Activated CD4-positive, alpha-beta T cell treated with anti-CD3 and anti-CD28 coated beads, Interleukin-2, Interleukin-6, amounts not matched to agents 100 ng/mL and 50 ng/mL, durations not matched to agents 16 hours and 8 hours (primary cell): ENCODE results near the gene C3AR1.
"Not testable (repeated sequence)": the region's sequence is repeated elsewhere in the genome, so short reads cannot be mapped to it uniquely, and the experiment has no call there.

ENCODE experiments used
- DNase-seq: peaks from one replicate; pipeline ENCODE4 v3.0.0-alpha.2; 2020

The C3AR1 gene

GRCh38 chr12:8057306-8057705 lies 8.9 kb downstream of the C3AR1 start:
- no peak for DNase-seq

DNA sequence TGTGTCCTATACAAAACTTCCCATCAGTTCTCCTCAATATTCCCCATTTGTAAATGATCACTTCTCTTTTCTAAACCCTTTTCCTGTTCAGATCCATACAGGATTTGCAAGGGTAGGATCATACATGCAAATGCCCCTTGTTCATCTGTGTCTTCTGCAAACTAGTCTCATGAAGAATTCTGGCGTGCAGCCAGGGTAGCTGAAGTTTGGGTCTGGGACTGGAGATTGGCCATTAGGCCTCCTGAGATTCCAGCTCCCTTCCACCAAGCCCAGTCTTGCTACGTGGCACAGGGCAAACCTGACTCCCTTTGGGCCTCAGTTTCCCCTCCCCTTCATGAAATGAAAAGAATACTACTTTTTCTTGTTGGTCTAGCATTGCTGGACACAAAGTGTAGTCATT lies 11.3 kb downstream of the C3AR1 start:
- no peak for DNase-seq

DNA sequence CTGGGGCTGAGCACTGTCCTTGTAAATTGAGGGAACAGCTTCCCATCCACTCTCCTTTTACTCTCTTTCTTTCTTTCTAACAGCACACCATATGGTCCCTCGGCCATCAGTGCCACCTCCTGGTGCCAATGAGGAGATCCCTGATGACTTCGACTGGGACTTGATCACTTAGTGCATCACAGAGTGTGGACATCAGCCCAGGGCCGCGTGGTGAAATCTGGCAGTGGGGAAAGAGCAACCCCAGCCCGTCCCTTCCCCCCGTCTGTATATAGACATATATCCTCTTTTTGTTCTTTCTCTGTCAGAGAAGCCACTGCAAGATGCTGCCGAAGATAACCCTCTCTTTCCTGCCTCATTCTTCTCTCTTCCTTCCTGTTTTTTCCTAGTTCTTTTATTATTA lies 13.5 kb downstream of the C3AR1 start:
- DNase-seq, result no peak

- no peak for DNase-seq
Observed at GRCh38 chr12:8050600-8051250, 15.4 kb downstream of the C3AR1 start.

- peak; percentile 20 for DNase-seq
Observed at GRCh38 chr12:8048906-8049305, 17.3 kb downstream of the C3AR1 start.

DNA sequence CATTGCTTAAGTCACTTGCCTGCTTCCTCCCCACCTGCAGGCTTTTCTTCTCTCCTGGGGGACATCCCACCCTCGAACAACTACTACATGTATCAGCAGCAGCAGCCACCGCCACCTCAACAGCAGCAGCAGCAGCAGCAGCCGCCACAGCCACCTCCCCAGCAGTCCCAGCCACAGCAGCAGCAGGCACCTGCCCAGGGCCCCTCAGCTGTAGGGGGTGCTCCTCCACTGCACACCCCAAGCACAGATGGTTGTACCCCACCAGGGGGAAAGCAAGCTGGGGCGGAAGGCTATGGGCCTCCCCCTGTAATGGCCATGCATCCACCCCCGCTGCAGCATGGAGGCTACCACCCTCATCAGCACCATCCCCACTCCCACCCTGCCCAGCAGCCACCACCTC lies 18.3 kb downstream of the C3AR1 start:
- DNase-seq, result no peak

DNA sequence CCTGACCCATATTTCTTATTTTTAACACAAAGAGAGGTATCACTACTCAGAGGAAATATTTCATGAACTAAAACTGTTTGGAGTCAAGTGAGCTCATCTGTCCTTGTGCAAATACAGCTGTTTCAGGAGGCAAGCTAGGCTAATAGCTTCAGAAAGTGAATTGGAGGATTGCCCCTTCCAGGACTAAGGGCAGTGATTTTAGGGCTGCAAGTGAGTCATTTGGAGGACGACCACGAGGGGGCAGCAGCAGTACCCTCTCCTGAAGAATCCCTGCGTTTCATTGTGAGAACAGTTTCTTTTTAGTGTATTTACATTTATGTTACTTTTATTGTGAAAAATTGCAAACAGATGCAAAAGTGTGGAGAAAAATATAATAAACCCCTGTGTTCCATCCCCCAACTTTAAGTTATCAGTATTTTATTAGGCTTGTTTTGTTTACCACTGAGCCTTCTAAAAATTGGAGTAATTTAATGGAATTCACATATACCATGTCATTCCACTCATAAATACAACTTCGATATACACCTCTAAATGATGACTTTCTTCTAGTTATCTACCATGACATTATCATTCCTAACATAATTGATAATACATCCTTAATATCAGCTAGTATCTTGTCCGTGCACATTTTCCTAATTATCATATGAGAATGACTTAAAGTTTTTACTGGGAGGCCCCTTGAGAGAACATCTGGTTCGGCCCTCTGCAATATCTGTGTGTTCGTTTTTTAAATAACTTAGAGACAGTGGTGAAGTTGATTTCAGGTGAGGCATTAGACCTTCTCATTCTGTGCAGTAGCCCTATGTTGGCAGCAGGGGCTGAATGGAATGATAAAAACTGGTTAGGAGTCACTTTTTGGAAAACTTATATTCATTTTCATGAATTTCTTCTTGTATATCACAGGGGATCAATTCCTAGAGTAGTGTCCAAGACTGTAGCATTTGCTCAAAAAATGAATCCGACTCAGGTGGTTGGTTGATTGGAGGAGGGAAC lies 19.9 kb downstream of the C3AR1 start:
- DNase-seq, result peak; percentile 82

GRCh38 chr12:8040791-8041190 lies 25.4 kb downstream of the C3AR1 start:
- no peak for DNase-seq

DNA sequence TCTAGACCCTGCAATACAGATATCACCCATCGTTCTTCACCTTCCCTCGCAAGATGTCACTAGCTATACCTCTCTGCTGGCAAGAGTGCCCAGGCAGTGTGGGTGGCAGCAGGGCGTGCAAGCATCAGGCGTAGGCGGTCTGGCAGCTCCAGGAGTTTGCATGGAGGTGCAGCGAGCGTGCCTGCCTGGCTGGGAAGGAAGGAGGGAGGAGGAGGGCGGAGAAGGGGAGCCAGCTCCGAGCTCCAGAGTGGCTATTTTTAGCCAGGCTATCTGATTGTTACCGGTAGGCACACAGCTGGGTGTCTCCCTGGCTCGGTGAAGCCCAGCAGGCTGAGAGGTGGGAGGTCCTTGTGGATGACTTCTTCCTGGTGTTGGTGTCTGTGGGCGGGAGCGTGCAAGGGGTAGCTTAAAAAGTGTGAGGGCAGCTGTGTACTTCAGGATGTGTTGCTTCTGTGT lies 27.5 kb downstream of the C3AR1 start:
- peak; percentile 51 for DNase-seq

DNA sequence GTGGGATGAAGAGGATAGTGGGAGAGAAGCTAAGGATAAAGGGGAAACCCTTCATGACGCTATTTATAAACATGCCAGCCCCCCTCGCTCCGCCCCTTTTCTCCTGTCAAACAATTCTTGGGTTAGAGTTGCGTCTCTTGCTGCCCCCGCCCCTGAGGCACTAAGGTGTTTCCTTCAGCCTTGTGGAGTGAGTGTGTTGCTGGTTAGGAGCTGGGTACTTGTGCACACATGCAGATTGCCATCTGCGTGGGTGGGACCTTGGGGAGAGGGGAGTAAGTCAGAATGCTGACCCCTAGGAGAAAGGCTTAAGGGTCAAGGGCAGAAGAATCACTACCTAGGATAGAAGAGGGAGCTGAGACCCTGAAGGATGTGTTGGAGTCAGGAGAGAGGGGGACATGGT lies 28.2 kb downstream of the C3AR1 start:
- DNase-seq, result no peak

DNA sequence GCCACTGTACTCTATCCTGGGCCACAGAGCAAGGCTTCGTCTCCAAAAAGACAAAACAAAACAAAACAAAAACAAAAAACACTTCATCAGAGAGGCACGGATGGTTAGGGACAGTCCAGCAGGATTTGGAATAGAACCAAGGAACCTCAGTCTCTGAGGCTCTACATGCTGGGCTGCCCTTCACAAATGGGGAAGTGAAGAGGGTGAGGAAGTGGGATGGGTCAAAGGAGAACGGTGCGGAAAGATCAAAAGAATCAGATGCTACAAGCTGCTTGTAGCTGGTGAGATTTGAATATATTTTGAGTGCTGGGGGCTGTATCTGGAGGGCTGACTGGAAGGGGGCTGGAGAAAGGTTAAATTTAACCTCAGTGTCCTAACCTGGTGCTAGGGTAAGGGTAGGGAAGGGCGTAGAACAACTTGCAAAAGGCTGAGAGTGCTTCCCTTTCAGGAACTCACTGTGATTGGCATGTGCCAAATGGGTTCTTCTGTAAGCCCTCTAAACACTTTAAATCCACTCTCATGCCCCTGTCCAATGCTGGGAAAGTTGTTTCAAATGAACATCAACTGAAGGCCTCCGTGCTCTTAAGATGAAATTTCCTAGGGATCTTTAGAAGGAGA lies 29.0 kb downstream of the C3AR1 start:
- no peak for DNase-seq

GRCh38 chr12:8036346-8036745 lies 29.8 kb downstream of the C3AR1 start:
- DNase-seq, result no peak

DNA sequence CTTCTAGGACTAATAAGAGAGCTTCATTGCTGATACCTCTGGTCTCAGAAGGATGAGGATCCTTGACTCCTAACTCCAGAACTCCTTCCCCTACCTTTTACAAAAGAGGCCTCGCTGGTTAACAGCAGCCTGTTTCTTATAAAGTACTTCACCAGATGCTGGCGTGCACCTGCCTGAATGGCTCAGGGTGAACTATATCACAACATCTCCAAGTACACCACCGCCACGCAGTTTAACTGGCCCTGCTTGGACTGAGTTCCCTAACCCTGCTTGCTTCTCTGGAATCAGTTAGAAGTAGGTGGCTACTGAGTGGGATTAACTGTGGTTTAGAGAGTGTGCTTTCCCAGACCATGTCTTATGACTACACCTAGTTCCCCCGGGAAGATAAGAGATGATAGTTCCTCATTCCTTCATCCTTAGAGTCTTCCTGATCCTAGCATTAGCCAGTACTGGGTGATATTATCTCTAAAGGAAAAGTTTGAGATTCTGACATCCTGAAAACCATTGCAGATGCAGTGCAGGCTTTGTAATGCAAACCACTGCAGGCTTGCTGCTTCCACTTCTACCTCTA lies 30.6 kb downstream of the C3AR1 start:
- no peak for DNase-seq

GRCh38 chr12:8034802-8035201 lies 31.4 kb downstream of the C3AR1 start:
- DNase-seq, result no peak

DNA sequence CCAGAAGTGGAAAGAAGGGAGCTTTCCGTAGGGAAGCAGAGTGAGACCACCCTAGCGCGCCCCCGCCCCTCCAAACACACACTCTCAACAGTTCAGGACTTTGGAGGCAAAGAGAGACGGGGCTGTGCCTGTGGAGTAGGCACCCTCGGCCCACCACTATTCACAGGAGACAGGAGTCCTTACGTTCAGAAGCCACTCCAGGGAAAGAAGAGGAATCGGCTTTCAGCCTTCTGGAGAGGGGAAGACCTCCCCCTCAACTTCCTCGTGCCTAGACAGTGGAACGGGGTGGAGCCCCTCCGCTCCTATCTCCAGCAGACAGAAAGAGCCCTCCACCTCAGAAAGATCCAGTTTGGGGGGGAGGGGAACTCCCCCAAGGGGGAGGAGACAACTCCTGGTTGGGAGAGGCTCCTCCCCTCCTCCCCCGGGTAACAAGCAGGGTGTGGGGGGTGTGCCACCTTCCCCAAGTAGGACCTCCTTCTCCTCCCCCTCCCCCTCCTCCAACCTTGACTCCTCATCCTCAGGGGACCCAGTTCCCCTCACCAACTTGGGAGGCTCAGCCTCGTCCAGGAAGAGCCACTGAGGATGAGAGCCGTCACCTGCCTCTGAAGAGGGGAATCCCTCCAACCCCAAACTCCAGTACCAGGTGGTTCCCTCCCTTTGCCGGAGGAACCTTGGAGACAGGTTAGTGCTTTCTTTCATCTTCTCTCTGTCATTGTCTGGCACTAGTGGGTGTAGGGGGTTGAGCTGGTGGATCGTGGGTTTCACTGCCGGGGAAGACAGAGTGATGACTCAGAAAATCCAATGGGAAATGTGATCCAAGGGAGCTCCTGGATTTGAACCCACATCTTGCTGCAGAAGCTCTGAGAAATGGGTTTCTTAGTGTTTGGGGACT lies 32.8 kb downstream of the C3AR1 start:
- DNase-seq, result peak; percentile 54

DNA sequence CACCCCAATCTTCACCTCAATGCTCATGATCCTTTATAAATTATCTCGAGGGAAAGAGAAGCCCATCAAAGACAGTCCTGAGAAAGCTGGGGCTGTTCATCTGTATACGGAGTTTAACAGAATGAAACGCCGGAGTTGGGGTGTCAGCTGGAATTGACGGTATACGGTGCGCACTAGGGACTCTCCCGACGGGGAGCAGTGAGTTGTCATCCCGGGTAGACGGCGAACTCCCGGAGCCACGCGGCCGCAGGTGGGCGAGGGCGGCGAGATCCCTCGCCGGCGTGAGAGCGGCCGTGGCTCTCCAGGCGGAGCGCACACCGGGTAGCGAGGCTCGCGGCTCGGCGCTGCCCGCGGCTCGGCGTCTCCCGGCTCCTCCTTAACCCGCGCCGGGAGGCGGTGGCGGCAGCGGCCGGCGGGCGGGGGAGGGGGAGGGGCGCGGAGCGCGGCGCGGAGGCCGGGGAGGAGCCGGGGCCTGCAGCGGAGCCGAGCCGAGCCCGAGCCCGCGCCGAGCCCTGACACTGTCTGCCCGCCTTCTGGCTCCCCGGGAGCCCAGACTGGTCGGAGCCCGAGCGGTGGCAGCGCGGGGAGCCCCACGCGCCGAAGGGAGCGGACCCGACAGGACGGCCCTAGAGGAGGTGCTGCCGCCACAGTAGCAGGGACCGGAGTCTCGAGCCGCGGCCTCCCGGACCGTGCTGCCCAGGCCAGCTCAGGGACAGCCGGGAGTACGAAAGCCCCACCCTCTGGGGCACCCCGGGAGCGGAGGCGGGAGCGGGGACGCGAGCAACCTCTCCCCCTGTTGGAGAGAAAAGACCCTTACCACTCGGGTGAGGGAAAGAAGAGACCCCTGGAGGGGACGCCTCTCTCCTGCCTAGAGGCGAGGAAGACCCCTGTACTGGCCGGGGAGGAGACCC lies 33.7 kb downstream of the C3AR1 start, which contains the start of gene FOXJ2:
Gene FOXJ2, plus strand, starts transcription at position 475 of the 911 bp plus-strand sequence. CDS start 7,117 bp downstream, outside the sequence.
- DNase-seq, result peak; percentile 84

DNA sequence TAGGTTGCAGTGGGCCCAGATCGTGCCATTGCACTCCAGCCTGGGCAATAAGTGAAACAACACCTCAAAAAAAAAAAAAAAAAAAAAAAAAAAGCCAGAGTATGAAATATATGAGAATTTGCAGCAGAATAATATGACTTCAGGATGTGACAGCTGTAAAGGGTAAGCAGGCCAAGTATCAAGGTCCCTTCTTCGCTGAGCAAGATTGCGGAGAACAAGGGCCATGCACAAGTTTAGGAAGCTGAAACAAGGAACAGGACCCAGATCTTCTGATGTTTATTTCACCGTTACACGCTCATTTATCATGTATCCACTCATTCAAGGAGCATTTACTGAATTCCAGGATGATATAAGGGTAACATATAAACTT lies 34.3 kb downstream of the C3AR1 start:
- no peak for DNase-seq

GRCh38 chr12:8031017-8031416 lies 35.1 kb downstream of the C3AR1 start:
- not testable (repeated sequence) for DNase-seq

DNA sequence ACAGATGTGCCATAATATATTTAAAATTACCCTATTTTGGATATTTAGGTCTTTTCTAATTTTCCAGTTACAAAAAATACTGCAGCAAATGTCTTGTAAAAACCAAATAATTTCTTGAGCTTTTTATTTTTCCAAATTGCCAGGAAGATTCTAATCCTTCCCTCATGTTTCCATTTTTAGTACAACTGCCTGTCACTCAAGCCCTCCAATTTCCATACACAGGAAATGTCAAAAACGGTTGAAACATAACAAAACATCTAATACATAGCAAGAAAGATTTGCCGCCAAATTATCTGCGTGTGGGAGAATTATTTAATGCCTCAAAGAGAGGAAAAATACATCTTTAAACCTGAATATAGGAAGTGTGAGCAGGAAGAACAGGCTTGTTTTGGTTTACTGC lies 36.0 kb downstream of the C3AR1 start:
- no peak for DNase-seq

DNA sequence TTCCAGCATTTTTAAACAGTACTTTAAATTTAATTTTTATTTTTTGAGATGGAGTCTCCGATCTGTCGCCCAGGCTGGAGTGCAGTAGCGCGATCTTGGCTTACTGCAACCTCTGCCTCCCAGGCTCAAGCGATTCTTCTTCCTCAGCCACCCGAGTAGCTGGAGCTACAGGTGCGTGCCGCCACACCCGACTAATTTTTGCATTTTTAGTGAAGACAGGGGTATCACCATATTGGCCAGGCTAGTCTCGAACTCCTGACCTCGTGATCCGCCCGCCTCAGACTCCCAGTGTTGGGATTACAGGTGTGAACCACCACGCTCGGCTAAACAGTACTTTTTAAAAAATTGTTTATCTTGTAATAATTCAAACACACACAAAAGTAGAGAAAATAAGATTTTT lies 37.9 kb downstream of the C3AR1 start:
- DNase-seq, result no peak

DNA sequence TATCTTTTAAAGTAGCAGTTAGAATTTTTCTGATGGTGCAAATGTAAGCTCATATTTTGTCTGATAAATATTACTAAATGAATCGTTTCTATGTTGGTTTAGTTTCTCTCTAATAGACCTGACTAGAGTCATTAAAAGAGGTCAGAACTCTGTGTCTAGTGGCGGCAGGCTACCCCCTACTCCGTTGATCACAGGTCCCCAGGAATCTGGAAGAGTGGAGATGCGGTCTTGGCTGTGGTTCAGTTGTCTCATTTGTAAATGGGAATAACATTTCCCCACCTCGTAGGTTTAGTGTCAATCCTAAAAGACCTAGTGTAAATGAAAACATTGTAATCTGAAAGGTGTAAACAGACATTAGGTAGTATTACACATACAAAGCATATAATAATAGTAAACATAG lies 38.3 kb downstream of the C3AR1 start:
- DNase-seq, result no peak
